ENCODE data around the gene STK36. TPM values are rescaled to one million over a fixed set of nuclear protein-coding genes. Genes with fewer than 3 reads are reported as not detected.

STK36 gene
- total and polyA plus RNA-seq, 10 of the 15 experiments (the other 5 are each of a cell fraction or from before 2014, with no cell fraction given) = 4.0 to 22.8 (median 16.7) TPM

DNA sequence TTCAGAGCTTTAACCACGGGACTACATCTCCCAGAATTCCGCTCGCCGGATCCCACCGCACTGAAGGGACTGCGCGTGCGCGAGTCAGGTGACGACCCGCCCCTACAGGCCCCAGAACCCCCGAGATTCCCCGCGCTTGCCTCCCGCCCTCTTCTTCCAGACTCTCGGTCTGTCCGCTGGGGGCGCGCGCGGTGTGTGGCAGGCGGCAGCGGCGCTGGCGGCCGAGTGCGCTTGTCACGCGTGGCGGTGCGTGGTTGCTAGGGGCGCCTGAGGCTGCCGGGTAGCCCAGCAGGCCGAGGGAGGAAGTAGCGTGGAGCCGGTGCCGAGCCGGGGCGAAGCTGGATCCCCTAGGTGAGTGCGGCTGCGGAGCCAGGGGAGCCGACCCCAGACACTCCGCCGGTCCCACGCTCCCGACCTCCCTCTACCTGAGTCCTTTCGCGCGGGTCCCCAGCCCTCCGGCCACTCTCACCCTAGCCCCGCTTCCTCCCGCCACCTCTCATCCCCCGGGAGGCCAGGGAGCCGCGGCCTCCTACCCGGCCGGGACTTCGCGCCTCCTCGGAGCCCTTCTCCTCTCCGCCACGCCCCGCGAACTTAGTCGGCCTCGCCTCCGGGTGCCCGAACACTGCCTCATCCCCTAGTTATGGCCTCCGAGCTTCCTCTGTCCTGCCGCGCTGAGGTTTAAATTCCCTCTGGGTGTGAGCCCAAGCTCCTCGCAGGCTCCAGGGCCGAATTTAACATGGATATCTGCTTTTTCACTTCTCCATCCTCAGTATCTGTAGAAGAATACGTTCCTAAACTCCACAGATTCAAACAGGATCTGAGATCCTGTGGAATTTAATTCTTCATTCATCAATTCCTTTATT lies 39.0 kb downstream of the STK36 start, which contains the start of gene TTLL4 (continued):
- no peak for TF ChIP-seq JUND (IDR thresholded peaks at IDR 0.05; ENCODE audit: low read depth, low read length)
- TF ChIP-seq, protein P1, sequence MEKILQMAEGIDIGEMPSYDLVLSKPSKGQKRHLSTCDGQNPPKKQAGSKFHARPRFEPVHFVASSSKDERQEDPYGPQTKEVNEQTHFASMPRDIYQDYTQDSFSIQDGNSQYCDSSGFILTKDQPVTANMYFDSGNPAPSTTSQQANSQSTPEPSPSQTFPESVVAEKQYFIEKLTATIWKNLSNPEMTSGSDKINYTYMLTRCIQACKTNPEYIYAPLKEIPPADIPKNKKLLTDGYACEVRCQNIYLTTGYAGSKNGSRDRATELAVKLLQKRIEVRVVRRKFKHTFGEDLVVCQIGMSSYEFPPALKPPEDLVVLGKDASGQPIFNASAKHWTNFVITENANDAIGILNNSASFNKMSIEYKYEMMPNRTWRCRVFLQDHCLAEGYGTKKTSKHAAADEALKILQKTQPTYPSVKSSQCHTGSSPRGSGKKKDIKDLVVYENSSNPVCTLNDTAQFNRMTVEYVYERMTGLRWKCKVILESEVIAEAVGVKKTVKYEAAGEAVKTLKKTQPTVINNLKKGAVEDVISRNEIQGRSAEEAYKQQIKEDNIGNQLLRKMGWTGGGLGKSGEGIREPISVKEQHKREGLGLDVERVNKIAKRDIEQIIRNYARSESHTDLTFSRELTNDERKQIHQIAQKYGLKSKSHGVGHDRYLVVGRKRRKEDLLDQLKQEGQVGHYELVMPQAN (conservative IDR thresholded peaks at IDR 0.05) = peak; percentile 95
- TF ChIP-seq, protein P2, sequence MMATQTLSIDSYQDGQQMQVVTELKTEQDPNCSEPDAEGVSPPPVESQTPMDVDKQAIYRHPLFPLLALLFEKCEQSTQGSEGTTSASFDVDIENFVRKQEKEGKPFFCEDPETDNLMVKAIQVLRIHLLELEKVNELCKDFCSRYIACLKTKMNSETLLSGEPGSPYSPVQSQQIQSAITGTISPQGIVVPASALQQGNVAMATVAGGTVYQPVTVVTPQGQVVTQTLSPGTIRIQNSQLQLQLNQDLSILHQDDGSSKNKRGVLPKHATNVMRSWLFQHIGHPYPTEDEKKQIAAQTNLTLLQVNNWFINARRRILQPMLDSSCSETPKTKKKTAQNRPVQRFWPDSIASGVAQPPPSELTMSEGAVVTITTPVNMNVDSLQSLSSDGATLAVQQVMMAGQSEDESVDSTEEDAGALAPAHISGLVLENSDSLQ (IDR thresholded peaks at IDR 0.05) = peak; percentile 80
- TF ChIP-seq CHD2 (IDR thresholded peaks at IDR 0.05; ENCODE audit: borderline replicate concordance, low read depth, low read length) = peak; percentile 55; the same call in 1 of the 2 replicates
- TF ChIP-seq, protein P3, sequence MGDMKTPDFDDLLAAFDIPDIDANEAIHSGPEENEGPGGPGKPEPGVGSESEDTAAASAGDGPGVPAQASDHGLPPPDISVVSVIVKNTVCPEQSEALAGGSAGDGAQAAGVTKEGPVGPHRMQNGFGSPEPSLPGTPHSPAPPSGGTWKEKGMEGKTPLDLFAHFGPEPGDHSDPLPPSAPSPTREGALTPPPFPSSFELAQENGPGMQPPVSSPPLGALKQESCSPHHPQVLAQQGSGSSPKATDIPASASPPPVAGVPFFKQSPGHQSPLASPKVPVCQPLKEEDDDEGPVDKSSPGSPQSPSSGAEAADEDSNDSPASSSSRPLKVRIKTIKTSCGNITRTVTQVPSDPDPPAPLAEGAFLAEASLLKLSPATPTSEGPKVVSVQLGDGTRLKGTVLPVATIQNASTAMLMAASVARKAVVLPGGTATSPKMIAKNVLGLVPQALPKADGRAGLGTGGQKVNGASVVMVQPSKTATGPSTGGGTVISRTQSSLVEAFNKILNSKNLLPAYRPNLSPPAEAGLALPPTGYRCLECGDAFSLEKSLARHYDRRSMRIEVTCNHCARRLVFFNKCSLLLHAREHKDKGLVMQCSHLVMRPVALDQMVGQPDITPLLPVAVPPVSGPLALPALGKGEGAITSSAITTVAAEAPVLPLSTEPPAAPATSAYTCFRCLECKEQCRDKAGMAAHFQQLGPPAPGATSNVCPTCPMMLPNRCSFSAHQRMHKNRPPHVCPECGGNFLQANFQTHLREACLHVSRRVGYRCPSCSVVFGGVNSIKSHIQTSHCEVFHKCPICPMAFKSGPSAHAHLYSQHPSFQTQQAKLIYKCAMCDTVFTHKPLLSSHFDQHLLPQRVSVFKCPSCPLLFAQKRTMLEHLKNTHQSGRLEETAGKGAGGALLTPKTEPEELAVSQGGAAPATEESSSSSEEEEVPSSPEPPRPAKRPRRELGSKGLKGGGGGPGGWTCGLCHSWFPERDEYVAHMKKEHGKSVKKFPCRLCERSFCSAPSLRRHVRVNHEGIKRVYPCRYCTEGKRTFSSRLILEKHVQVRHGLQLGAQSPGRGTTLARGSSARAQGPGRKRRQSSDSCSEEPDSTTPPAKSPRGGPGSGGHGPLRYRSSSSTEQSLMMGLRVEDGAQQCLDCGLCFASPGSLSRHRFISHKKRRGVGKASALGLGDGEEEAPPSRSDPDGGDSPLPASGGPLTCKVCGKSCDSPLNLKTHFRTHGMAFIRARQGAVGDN (IDR thresholded peaks at IDR 0.05) = no peak
- 0 out of 2 replicates have a peak, but pooled peaks have one; percentile 35 for TF ChIP-seq ESRRA (IDR thresholded peaks at IDR 0.05; ENCODE audit: low read length)
- TF ChIP-seq, protein P4, sequence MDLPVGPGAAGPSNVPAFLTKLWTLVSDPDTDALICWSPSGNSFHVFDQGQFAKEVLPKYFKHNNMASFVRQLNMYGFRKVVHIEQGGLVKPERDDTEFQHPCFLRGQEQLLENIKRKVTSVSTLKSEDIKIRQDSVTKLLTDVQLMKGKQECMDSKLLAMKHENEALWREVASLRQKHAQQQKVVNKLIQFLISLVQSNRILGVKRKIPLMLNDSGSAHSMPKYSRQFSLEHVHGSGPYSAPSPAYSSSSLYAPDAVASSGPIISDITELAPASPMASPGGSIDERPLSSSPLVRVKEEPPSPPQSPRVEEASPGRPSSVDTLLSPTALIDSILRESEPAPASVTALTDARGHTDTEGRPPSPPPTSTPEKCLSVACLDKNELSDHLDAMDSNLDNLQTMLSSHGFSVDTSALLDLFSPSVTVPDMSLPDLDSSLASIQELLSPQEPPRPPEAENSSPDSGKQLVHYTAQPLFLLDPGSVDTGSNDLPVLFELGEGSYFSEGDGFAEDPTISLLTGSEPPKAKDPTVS (IDR thresholded peaks at IDR 0.05; ENCODE audit: low read depth, low read length) = peak; percentile 67; the same call in 1 of the 2 replicates
- TF ChIP-seq, protein P5, sequence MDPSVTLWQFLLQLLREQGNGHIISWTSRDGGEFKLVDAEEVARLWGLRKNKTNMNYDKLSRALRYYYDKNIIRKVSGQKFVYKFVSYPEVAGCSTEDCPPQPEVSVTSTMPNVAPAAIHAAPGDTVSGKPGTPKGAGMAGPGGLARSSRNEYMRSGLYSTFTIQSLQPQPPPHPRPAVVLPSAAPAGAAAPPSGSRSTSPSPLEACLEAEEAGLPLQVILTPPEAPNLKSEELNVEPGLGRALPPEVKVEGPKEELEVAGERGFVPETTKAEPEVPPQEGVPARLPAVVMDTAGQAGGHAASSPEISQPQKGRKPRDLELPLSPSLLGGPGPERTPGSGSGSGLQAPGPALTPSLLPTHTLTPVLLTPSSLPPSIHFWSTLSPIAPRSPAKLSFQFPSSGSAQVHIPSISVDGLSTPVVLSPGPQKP (IDR thresholded peaks at IDR 0.05; ENCODE audit: low read depth, low read length) = 0 out of 2 replicates have a peak, but pooled peaks have one; percentile 21
- TF ChIP-seq HCFC1 (IDR thresholded peaks at IDR 0.05; ENCODE audit: low read length) = peak; percentile 90
- peak; percentile 93 for TF ChIP-seq LARP7 (IDR thresholded peaks at IDR 0.05)
- 0 out of 4 replicates have a peak, but pooled peaks of 1 of the 2 experiments have one; percentile 13 for TF ChIP-seq ETV6 (conservative IDR thresholded peaks at IDR 0.05 in 1 of 2, IDR thresholded peaks at IDR 0.05 in 1 of 2; ENCODE audit: borderline replicate concordance in 1 of 2, low read depth in 1 of 2)
- TF ChIP-seq EGR1 (IDR thresholded peaks at IDR 0.05; ENCODE audit: borderline replicate concordance in 1 of 2, low read depth in 2 of 2, low read length in 2 of 2) = peak; percentile 51 to 56; a peak in 2 of 3 replicates
- TF ChIP-seq, protein P6, sequence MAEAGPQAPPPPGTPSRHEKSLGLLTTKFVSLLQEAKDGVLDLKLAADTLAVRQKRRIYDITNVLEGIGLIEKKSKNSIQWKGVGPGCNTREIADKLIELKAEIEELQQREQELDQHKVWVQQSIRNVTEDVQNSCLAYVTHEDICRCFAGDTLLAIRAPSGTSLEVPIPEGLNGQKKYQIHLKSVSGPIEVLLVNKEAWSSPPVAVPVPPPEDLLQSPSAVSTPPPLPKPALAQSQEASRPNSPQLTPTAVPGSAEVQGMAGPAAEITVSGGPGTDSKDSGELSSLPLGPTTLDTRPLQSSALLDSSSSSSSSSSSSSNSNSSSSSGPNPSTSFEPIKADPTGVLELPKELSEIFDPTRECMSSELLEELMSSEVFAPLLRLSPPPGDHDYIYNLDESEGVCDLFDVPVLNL (IDR thresholded peaks at IDR 0.05; ENCODE audit: low read depth, low read length) = peak; percentile 69
- TF ChIP-seq NR2C1 (IDR thresholded peaks at IDR 0.05) = no peak
- no peak for TF ChIP-seq NFYA (IDR thresholded peaks at IDR 0.05; ENCODE audit: borderline replicate concordance, low read depth, low read length)
- no peak for TF ChIP-seq HDAC2 (IDR thresholded peaks at IDR 0.05)
- no peak for TF ChIP-seq MTA3 (IDR thresholded peaks at IDR 0.05; ENCODE audit: borderline replicate concordance, low read length)
